ENCODE data around the gene KLC1. TPM values are rescaled to one million over a fixed set of nuclear protein-coding genes. Genes with fewer than 3 reads are reported as not detected.

Gene KLC1
- total RNA-seq, 2 donors from 2014 or later: 199 to 292 TPM

- Histone ChIP-seq H3K4me3 (no peak overlapping the region), H3K27me3 (no peaks in the 10 kb centered on the region), H3K4me1 (peaks cover 74% of the 10 kb centered on the region), H3K36me3 (replicated peaks in 1 of 2; ENCODE audit: insufficient read depth in 1 of 2, low read depth in 2 of 2) (peaks cover 0 to 3% of the 10 kb centered on the region in 2 donors), H3K9me3 (no peaks in the 10 kb centered on the region), H3K27ac (no peak overlapping the region)
- no peak for TF ChIP-seq POLR2A (IDR thresholded peaks at IDR 0.05)
- TF ChIP-seq CTCF (IDR thresholded peaks at IDR 0.05): no peak
- ATAC-seq: no peak
- DNase-seq: no peak
- intact Hi-C loops (cut with DNase I): no loop called here
- 88 to 92% methylated on average over 5 to 7 of the region's 19 CpGs for WGBS, 2 donors
Observed at GRCh38 chr14:103728141-103728540, 99.1 kb downstream of the KLC1 start.

GRCh38 chr14:103728721-103729120 is 99.7 kb downstream of the KLC1 start:
- Histone ChIP-seq H3K4me1 (peaks cover 68% of the 10 kb centered on the region), H3K4me3 (no peak overlapping the region), H3K9me3 (no peaks in the 10 kb centered on the region), H3K36me3 (replicated peaks in 1 of 2; ENCODE audit: insufficient read depth in 1 of 2, low read depth in 2 of 2) (peaks cover 0 to 6% of the 10 kb centered on the region in 2 donors), H3K27ac (no peak overlapping the region), H3K27me3 (no peaks in the 10 kb centered on the region)
- 51 to 62% methylated on average over 12 of the region's 12 CpGs for WGBS, 2 donors
- no peak for ATAC-seq
- TF ChIP-seq POLR2A (IDR thresholded peaks at IDR 0.05) (no peak), CTCF (IDR thresholded peaks at IDR 0.05) (peak in 2 of 7 experiments; percentile 4 to 5)
- intact Hi-C loops (cut with DNase I): no loop called here
- DNase-seq: peak in 3 of 4 donors; percentile 27 to 50 (median 47)

- Histone ChIP-seq H3K27me3 (no peaks in the 10 kb centered on the region), H3K4me3 (no peak overlapping the region), H3K4me1 (peaks cover 57% of the 10 kb centered on the region), H3K9me3 (no peaks in the 10 kb centered on the region), H3K36me3 (replicated peaks in 1 of 2; ENCODE audit: insufficient read depth in 1 of 2, low read depth in 2 of 2) (peaks cover 0 to 11% of the 10 kb centered on the region in 2 donors), H3K27ac (peak overlapping the region; percentile 48 to 73 (median 60))
- DNase-seq: no peak
- TF ChIP-seq CTCF (IDR thresholded peaks at IDR 0.05): peak in 1 of 7 experiments; percentile 4
- TF ChIP-seq POLR2A (IDR thresholded peaks at IDR 0.05): no peak
- intact Hi-C loops (cut with DNase I): no loop called here
- WGBS, 2 donors: 60 to 64% methylated on average over 13 to 24 of the region's 24 CpGs
- ATAC-seq: no peak
Observed at GRCh38 chr14:103729496-103730448, 100.8 kb downstream of the KLC1 start.

GRCh38 chr14:103730490-103731035 is 101.6 kb downstream of the KLC1 start:
- H3K27ac ChIP-seq: peak overlapping the region; percentile 48 to 73 (median 60)
- ATAC-seq: peak; percentile 98
- no peaks in the 10 kb centered on the region for H3K9me3 ChIP-seq
- peaks cover 0 to 11% of the 10 kb centered on the region in 2 donors for H3K36me3 ChIP-seq (replicated peaks in 1 of 2; ENCODE audit: insufficient read depth in 1 of 2, low read depth in 2 of 2)
- H3K4me3 ChIP-seq: no peak overlapping the region
- peak in 1 of 3 donors; percentile 18 for TF ChIP-seq POLR2A (IDR thresholded peaks at IDR 0.05)
- TF ChIP-seq CTCF (IDR thresholded peaks at IDR 0.05): peak in 3 of 7 experiments; percentile 3 to 22 (median 21)
- no peaks in the 10 kb centered on the region for H3K27me3 ChIP-seq
- peak; percentile 91 to 96 (median 96) for DNase-seq
- H3K4me1 ChIP-seq: peaks cover 49% of the 10 kb centered on the region
- 21 to 24% methylated on average over 6 to 12 of the region's 15 CpGs for WGBS, 2 donors
- intact Hi-C loops (cut with DNase I): no loop called here
